RKO (cell line): ENCODE results near the gene IRF2.

Experiments
- DNase-seq: peaks from one replicate; pipeline ENCODE4 v3.0.0-alpha.2; 2016; ENCODE audit warnings: low spot score

Gene IRF2

GRCh38 chr4:184432127-184432922 lies 42.0 kb downstream of the IRF2 start:
- no peak for DNase-seq

GRCh38 chr4:184430163-184430562 lies 44.2 kb downstream of the IRF2 start:
- DNase-seq = no peak

GRCh38 chr4:184428787-184429186 lies 45.6 kb downstream of the IRF2 start:
- DNase-seq = no peak

GRCh38 chr4:184427687-184428086 lies 46.7 kb downstream of the IRF2 start:
- no peak for DNase-seq

GRCh38 chr4:184427093-184427492 lies 47.3 kb downstream of the IRF2 start:
- DNase-seq = no peak

DNA sequence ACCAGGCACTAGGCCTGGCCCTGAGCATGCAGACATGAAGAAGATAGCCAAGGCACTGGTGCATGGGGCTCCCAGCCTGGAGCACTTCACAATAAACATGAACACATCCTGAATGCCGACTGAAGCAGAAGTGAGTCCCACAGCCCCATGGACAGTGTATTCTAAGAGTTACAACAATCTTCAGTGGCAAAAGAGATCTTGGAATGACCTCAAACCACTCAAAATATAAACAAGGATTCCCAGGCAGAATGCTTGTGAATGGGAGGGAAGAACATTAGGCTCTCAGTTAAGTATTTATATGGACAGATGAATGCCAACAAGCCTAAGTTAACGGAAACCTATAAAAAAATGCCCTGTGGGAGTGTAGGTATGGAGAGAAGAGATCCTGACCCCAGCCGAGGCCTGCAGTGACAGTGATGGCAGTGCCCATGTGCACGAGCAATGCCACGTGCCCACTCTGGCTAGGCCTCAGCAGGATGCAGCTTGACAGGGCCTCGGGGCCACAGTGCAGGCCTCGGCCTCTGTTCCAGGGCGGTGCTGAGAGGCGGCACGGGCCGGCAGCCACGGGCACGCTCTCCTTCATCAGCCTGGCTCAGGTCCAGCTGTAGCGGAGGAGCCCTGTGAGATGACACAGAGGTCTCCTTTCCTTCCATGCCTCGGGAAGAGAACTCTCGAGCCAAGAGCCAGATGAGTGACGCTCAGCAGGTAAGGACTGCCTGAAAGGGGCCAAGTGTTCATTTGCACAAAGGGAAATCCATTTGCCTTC lies 49.2 kb downstream of the IRF2 start:
- no peak for DNase-seq

GRCh38 chr4:184424279-184424678 lies 50.1 kb downstream of the IRF2 start:
- DNase-seq = no peak

GRCh38 chr4:184423003-184423686 lies 51.2 kb downstream of the IRF2 start:
- no peak for DNase-seq

DNA sequence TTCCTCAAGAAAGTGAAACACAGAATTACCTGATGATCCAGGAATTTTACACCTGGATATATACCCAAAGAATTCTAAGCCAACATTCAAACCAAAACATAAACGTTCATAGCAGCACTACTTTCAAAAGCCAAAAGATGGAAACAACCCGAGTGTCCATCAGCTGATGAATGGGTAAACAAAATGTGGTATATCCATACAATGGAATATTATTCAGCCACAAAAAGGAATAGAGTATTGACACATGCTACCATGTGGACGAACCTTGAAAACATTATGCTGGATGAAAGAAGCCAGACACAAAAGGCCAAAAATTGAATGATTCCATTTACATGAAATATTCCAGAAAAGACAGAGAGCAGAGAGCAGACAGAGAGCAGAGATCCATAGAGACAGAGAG lies 52.0 kb downstream of the IRF2 start:
- no peak for DNase-seq

GRCh38 chr4:184421533-184422155 lies 52.7 kb downstream of the IRF2 start:
- no peak for DNase-seq

GRCh38 chr4:184420881-184421416 lies 53.4 kb downstream of the IRF2 start:
- DNase-seq = no peak

DNA sequence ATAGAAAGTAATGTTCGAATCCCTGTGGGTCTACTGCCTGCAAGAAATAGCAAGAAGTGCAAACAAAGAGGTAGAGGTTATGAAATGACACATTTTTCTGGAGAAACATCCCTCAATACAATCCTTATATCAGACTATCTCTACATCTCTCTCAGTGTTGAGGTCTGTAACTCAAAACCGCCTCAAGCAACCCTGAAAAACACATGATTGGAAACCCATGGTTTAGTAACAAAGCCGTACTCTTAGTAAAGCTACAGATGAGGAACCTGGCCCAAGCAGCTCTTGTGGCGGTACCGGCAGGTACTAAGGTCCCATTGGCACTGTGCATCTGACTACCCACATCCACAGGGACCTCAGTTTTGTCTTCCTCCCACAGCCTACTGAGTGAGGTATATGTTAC lies 53.9 kb downstream of the IRF2 start:
- no peak for DNase-seq

DNA sequence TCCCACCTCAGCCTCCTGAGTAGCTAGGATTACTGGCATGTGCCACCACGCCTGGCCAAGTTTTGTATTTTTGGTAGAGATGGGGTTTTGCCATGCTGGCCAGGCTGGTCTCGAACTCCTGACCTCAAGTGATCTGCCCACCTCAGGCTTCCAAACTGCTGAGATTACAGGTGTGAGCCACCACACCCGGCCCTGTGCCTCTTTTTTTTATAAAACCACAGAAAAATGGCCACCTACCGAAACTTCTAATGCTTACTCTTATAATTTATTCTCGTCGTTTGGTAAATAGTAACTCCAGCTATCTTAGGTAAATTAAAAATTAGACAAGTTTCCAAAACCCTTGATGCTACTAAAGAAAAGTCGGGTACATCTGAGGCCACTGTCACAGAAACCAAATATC lies 54.4 kb downstream of the IRF2 start:
- no peak for DNase-seq

- DNase-seq = peak; percentile 78
These were observed 56.4 kb downstream of the IRF2 start for GRCh38 chr4:184417802-184418511.

- no peak for DNase-seq
These were observed 57.2 kb downstream of the IRF2 start for GRCh38 chr4:184416913-184417734.

DNA sequence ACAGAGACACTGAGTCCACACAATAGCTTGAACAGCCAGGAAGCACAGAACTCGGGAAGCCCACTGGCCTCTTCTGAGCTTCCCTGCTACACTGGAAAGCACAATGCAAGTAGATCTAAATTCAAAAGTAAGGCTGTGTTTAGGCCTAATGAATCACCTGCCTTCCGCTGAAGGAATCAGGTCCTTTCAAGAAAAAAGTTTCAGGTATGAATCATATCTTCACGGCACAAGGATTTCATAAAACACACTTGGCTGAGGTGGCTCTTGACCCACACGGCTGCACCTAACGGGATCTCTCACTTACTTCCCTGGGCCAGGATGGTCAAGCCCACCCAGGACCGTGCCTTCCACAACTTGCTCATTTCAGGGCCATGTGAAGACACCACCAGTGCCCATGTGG lies 59.3 kb downstream of the IRF2 start:
- DNase-seq = no peak

DNA sequence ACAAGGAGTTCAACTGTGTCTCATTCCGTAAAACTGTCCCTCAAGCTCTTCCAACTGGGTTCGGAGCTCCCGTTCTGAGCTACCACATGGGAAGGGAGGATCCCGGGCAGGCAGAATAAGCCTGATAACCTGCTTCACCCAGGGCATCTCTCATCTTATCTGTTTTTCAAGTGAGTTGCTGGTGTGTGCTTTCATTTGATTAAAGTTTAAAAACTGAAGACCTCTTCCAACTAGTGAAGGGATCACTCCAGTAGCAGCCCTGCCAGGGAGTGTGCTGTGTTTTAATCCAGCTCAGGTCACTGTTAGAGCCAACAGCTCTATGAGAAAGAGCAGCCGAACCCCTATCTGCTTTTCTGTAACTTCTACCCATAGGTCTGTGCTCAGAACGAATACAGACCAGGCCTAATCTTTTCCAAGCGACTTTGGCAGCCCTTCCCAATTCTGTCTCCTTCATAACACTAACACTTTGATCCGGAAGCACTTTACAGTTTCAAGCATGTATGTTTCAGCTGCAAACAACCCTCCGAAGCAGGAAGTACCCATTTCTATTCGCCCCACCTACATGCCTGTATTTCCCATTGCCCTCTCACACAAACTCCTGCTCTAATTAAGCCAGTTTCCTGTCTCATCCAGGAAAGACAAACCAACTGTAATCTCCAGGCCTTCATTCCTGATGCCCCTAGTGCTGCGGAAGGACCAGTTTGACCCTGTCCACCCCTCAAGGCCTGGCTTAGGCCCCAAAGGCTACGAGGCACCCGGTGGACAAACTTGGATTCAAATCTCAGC lies 60.9 kb downstream of the IRF2 start:
- no peak for DNase-seq

- DNase-seq = no peak
These were observed 63.6 kb downstream of the IRF2 start for GRCh38 chr4:184410748-184411147.

GRCh38 chr4:184409911-184410692 lies 64.2 kb downstream of the IRF2 start:
- DNase-seq = no peak
